Measurements from ENCODE around the gene IMPDH1.
"Not testable (repeated sequence)": the region's sequence is repeated elsewhere in the genome, so short reads cannot be mapped to it uniquely, and the experiment has no call there.

The IMPDH1 gene

DNA sequence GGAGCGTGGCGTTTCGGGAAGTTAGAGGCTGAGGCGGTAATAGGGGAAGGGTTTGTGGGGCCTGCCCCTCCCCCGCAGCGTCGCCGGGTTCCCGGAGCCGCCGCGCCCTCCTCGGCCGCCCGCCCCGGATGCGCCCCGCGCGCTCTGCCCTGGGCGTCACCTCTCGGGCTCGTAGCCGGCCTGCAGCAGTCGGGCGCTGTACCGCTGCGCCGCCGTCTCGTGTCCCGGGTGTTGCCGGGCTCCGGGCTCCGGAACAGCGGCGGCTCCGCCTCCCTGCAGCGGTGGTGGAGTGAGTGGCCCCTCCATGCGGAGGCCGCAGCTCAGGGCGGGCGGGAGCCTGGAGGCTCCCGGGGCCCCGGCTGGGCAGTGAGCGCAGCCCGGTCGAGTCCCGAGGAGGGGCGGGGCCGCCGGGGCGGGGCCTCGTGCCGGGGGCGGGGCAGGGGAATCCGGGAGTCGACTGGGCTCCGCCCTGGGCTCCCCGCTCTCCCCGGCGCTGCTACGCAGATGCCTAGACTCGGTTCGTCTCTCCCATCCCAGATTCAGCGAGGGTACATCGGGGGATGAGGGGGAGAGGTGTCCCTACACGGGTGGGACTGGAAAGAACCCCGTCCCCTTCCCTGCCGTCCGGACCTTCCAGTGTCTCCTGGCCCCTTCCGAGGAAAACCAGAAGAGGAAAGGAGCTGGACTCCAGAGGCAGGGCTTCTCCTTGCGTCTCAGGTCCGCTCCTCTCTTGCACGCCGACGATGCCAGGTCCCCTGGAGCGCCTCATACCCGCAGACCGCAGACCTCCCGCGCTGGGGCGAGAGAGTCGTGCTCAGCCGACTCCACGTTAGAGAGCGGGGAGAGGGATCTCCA lies at the start of gene IMPDH1:
TSS of gene IMPDH1 (minus strand) at position 387 of the 855 bp plus-strand sequence. CDS start at position 306, 81 bp downstream.
- peak; percentile 84 for DNase-seq

- peak; percentile 68 for DNase-seq
Measured at GRCh38 chr7:128459394-128459878, 49.7 kb upstream of the IMPDH1 start.

- DNase-seq = peak; percentile 49
Measured at GRCh38 chr7:128458956-128459355, 49.2 kb upstream of the IMPDH1 start.

GRCh38 chr7:128457385-128457784 lies 47.6 kb upstream of the IMPDH1 start:
- not testable (repeated sequence) for DNase-seq

GRCh38 chr7:128456255-128456725 lies 46.5 kb upstream of the IMPDH1 start:
- DNase-seq = no peak

DNA sequence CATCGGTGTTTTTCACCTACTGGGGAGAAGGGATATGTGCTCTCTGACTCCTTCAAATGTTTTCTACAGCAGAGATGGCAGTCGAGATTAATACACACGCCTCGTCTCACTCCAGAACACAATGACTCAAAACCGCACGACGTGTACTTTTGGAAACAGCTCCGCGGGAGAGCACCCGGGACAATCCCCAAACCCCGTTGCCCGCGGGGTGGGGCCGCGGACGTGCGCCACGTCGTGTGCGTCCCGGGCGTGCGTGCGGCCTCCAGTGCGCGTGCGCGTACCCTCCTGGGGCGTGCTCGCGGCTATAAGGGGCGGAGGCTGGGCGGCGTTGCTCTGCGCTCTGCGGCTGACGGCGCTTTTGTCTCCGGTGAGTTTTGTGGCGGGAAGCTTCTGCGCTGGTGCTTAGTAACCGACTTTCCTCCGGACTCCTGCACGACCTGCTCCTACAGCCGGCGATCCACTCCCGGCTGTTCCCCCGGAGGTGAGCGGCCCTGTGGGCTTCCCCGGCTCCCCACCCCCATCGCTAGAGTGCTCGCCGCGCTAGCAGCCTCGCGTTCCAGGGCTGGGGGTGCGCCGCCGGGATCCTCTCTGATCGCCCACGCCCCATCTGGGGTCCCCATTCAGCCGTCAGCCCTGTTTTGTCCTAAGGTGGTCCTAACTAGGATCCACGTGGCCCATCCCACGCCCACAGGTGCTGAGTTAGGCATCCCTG lies 45.9 kb upstream of the IMPDH1 start, which contains the start of gene HILPDA:
TSS of gene HILPDA (plus strand) at position 336 of the 712 bp plus-strand sequence. CDS start 1,391 bp downstream, outside the sequence.
- DNase-seq = peak; percentile 96

DNA sequence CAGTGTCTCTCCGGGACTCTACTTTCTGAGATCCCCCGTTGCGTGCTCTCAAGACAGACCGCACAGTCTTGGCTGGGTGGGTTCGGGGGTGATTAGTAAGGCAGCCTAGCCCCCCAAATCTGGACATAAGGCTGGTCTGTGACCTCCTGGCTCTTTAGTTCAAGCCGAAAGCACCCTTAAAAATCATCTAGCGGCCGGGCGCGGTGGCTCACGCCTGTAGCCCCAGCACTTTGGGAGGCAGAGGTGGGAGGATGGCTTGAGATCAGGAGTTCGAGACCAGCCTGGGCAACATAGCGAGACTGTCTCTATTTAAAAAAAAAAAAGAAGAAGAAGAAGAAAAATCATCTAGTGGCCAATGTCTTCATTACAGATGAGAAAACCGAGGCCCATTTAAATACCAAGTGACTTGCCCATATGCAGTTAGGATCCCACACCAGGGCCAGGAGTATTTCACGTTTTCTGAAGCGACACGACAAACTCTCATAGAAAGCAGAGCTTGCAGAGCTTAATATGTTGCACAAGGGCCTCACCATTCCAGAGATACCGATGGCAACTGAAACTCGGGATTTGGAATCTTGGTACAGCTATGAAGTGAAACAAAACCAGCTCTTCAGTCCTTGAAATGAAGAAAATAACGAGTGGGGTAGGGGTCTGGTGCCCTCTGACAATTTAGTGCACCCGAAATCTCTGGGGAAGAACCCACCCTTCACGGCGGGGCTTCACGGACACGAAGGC lies 45.2 kb upstream of the IMPDH1 start:
- DNase-seq = no peak

DNA sequence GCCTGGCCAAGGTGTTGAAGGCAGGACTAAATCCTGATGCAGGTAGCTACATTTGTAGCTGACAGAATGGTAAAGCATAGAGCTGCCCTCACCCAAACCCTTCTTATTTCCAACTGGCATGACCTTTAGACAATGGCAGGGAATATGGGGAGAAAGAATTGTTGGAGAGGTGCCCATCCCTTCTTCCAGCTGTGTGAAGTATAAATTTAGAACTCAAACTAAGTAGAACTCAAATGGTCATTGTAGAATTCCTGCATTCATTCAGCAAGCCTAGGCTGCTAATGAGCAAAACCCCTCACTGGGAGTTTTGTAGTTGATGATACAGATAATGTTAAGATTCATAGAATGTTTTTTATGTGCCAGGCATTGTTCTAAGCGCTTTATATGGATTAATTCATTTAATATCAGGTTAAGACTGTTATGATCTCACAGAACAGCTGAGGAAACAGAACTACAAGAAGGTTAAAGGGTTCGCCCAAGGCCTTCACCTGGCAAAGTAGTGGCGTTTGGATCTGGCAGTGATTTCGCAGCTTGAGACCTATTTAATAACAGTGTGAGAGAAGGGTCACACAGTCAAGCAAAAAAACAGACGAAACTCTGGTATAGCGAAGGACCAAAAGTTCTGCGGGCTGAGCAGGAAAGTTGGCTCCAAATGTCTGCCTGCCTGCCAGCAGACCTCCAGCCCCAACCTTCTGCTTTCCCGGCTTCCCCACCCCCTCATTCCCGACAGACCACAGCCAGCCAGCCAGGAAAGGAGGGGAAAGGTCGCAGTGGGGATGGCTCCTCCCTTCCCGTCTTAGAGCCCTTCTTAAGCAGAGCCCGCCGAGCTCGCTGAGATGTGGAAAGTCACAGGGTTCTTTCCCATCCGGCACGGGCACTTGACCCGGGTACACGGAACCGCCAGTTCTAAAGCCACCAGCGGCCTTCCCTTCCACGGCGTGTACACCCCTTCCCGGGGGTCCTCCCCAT lies 44.3 kb upstream of the IMPDH1 start:
- DNase-seq = no peak

DNA sequence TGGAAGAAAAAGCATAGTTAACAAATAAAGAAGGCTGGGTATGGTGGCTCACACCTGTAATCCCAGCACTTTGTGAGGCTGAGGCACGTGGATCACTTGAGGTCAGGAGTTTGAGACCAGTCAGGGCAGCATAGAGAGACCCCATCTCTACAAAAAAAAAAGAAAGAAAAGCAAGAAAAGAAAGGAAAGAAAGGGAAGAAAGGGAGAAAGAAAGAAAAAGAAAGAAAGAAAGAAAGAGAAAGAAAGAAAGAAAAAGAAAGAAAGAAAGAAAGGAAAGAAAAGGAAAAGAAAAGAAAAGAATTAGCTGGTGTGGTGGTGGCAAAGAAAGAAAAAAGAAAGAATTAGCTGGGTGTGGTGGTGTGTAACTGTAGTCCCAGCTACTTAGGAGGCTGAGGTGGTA lies 42.8 kb upstream of the IMPDH1 start:
- DNase-seq = no peak

DNA sequence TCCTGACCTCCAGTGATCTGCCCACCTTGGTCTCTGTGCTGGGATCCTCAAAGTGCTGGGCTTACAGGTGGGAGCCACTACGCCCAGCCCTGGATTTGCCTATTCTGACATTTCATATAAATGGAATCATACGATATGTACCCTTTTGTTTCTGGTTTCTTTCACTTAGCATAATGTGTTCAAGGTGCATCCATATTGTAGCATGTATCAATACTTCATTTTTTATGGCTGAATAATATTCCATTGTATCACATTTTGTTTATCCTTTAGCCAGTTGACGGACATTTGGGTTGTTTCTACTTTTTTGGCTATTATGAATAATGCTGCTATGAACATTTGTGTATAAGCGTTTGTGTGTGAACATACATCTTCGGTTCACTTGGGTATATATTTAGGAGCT lies 41.1 kb upstream of the IMPDH1 start:
- no peak for DNase-seq

GRCh38 chr7:128450409-128450808 lies 40.6 kb upstream of the IMPDH1 start:
- no peak for DNase-seq

- no peak for DNase-seq
Measured at GRCh38 chr7:128448751-128449302, 39.0 kb upstream of the IMPDH1 start.

DNA sequence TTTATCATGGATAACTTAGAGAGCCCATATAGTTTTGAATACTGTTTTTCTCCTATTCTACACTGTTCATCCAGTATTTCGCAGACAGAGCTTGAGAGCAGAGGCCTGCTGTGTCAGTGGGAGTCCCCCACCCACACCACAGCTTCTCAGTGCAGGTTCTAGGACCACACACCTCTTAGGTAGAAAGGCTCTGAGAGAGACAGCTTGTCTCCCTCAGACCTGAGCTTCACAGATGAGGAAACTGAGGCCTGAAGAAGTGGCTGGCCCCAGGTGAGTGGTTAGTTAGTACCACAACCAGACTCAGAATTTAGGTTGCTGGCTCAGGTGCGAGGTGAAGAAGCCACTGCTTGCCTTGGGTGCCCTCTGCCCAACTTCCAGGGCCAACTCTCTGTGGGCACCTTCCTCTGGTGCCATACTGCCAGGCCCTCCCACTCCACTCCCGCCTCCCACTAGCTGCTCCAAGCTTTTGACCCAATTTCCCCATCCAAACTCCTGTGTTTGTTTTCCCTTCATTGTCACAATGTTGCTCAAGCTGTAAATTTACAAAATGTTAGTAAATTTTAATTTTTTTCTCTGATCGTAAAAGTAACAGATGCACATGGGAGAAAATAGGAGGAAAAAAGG lies 38.3 kb upstream of the IMPDH1 start:
- DNase-seq = no peak

DNA sequence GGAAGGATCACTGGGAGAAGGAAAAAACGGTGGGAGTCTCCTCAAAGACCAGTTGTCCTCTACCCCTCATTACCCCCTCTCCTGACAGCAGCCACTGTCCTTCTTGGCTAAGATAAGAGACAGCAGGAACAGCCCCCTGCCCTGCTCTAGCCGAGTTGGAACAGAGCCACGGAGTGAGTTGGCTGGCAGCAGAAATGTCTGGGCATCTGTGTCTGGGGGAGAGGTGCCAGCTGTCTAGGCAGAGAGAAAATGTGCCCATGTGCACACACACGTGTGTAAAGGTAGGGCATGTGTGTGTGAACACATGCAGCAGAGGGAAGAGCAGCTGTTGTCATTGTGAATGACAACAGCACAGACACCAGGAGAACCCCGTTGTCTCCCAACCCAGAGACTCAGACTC lies 36.5 kb upstream of the IMPDH1 start:
- DNase-seq = no peak

DNA sequence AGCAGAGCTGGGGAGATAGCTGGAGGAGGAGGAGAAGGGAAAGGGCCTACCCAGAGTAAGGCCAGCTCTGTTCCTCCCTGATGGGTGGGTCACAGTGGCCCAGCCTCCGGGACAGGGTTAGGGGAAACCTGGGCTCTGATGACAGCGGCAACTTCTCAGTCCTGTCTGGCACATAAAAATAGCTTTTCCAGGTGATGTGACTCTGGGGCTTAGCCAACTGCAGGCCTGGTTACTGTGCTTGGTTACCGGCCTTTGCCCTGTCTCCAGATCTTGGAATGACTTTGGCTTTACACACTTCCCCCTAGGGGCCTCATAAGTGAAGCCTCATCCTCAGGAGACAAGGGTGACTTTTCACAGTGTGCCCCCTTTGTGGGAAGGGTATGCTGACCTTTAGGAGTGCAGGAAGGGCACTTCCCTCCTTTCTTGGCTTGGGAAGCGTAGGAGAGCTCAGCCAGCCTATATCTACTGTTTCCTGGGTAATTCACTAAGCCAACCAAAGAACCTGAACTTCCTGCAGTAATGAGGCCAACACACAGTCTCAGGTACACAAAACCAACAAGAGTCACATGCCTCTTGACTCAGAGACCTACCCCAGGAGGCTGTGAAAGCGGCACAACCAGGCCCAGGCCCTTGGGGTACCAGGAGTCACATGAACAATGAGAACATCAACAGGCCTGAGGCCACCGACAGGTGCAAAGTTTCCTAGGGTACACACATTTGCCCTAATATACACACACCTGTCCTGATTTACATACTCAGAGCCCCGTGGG lies 34.2 kb upstream of the IMPDH1 start:
- DNase-seq = no peak

- DNase-seq = no peak
Measured at GRCh38 chr7:128442356-128442755, 32.6 kb upstream of the IMPDH1 start.

- DNase-seq = no peak
Measured at GRCh38 chr7:128437426-128438332, 27.9 kb upstream of the IMPDH1 start.

DNA sequence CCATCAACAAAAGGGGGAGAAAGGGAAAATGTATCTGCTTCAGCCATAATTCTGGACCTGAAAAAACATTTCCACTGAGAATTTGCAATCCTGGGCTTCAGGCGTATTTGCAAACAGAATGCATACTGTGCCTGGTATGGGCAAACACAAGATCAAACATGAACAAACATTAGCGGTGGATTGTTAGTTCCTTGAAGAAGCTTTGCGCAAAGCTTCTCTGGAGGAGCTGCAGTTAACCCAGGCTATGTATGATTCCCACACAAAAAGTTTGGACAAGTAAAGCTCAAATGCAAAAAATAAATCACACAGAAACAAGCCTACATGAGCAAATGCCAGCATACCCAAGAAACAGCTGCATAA lies 25.5 kb upstream of the IMPDH1 start:
- no peak for DNase-seq
